BLaER1 (cell line): ENCODE data around the gene PTPN1.
"Not testable (repeated sequence)": the region's sequence is repeated elsewhere in the genome, so short reads cannot be mapped to it uniquely, and the experiment has no call there.

ENCODE experiments used
- H3K27ac ChIP-seq: shearing (Covaris generic); formaldehyde crosslinking; 2 replicates; pipeline ENCODE4 v1.8.1; 2022
- H3K27me3 ChIP-seq: shearing (Covaris generic); formaldehyde crosslinking; 2 replicates; pipeline ENCODE4 v1.8.1; 2022
- H3K36me3 ChIP-seq: shearing (Covaris generic); formaldehyde crosslinking; 2 replicates; pipeline ENCODE4 v1.8.1; 2022
- H3K4me1 ChIP-seq: shearing (Covaris generic); formaldehyde crosslinking; 2 replicates; pipeline ENCODE4 v1.8.1; 2022
- H3K4me2 ChIP-seq: shearing (Covaris generic); formaldehyde crosslinking; 2 replicates; pipeline ENCODE4 v1.8.1; 2022
- H3K4me3 ChIP-seq: shearing (Covaris generic); formaldehyde crosslinking; 2 replicates; pipeline ENCODE4 v1.8.1; 2022
- H3K9ac ChIP-seq: shearing (Covaris generic); formaldehyde crosslinking; 2 replicates; pipeline ENCODE4 v1.8.1; 2022
- H3K9me3 ChIP-seq: shearing (Covaris generic); formaldehyde crosslinking; 2 replicates; pipeline ENCODE4 v1.8.1; 2022
- H4K20me1 ChIP-seq: shearing (Covaris generic); formaldehyde crosslinking; 2 replicates; pipeline ENCODE4 v1.8.1; 2022
- Cebpa-rat ChIP-seq: shearing (Covaris generic); IDR thresholded peaks from 2 replicates; pipeline ENCODE4 v1.8.1; 2022

PTPN1 gene

DNA sequence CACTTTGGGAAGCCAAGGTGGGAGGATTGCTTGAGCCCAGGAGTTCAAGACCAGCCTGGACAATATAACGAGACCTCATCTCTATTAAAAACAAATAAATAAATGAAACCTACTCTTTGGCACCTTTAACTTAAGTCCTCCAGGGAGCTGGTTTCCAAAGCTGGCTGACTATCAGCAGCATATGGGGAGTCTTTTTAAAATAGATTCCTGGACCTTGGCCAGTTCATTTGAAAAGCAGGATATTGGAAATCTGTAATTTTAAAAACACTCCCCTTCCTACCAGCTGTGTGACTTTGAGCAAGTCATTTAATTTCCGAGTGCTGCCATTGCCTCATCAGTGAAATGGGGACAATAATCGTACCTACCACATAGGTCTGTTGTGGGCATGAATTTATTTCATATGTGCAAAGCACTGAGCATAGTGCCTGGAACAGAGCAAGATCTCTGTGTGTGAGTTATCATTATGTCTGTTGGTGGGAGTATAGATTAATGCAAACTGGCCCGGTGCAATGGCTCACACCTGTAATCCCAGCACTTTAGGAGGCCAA, 40.9 kb upstream of the PTPN1 start:
- Histone ChIP-seq H3K27me3 (no peaks in the 10 kb centered on the region), H3K4me2 (no peak overlapping the region), H3K9me3 (no peaks in the 10 kb centered on the region), H3K4me1 (peaks cover 19% of the 10 kb centered on the region), H3K9ac (no peak overlapping the region), H3K27ac (no peak overlapping the region), H3K36me3 (no peaks in the 10 kb centered on the region), H4K20me1 (no peaks in the 10 kb centered on the region), H3K4me3 (no peak overlapping the region)
- TF ChIP-seq Cebpa-rat: no peak

DNA sequence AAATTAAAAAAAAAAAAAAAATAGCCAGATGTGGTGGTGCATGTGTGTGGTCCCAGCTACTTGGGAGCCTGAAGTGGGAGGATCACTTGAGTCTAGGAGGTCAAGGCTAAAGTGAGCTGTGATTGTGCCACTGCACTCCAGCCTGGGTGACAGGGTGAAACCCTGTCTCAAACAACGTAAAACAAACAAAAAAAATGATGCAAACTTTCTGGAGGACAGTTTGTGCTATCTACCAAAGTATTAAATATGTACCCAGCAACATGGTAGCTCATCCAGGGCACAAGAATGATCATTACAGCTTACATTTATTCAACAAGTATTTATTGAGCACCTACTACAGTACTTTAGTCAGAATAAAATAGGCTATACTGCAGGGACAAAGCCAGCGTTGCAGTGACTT, 40.4 kb upstream of the PTPN1 start:
- no peak for TF ChIP-seq Cebpa-rat
- Histone ChIP-seq H3K27me3 (no peaks in the 10 kb centered on the region), H3K9me3 (no peaks in the 10 kb centered on the region), H3K36me3 (no peaks in the 10 kb centered on the region), H3K9ac (no peak overlapping the region), H3K4me2 (no peak overlapping the region), H3K4me3 (no peak overlapping the region), H4K20me1 (no peaks in the 10 kb centered on the region), H3K4me1 (peaks cover 14% of the 10 kb centered on the region), H3K27ac (no peak overlapping the region)

DNA sequence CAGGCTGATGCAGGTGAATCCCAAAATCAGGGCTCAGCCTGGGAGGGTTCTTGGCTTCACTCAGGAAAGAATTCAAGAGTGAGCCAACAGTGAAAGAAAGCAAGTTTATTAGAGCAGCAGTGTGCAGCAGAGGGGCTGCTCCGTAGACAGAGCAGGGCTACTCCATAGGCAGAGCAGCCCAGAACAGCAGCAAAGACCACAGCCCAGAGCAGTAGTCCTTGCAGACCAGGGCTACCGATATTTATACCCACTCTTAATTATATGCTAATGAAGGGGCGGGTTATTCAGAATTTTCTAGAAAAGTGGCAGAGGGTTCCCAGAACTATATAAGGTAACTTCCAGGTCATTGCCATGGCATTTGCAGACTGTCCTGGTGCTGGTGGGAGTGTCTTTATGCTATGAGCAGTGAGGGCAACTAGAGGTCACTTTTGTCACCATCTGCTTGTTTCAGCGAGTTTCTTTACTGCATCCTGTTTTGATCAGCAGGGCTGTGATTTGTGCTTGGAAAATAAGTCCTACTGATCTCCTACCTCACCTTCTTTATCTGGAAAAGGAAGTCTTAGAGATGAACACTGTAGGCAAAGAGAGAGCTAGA, 39.8 kb upstream of the PTPN1 start:
- Histone ChIP-seq H4K20me1 (no peaks in the 10 kb centered on the region), H3K27me3 (no peaks in the 10 kb centered on the region), H3K9ac (no peak overlapping the region), H3K4me1 (peaks cover 8% of the 10 kb centered on the region; the same call in 1 of the 2 replicates), H3K9me3 (no peaks in the 10 kb centered on the region), H3K4me3 (no peak overlapping the region), H3K36me3 (no peaks in the 10 kb centered on the region), H3K4me2 (no peak overlapping the region), H3K27ac (no peak overlapping the region)
- no peak for TF ChIP-seq Cebpa-rat

- H3K4me3 ChIP-seq: no peak overlapping the region
- no peak for TF ChIP-seq Cebpa-rat
- no peaks in the 10 kb centered on the region for H3K36me3 ChIP-seq
- H3K9ac ChIP-seq: no peak overlapping the region
- H3K27me3 ChIP-seq: no peaks in the 10 kb centered on the region
- H3K4me2 ChIP-seq: no peak overlapping the region
- 0 out of 2 replicates have a peak, but pooled peaks cover 7% of the 10 kb centered on the region for H3K4me1 ChIP-seq
- no peak overlapping the region for H3K27ac ChIP-seq
- H3K9me3 ChIP-seq: no peaks in the 10 kb centered on the region
- H4K20me1 ChIP-seq: no peaks in the 10 kb centered on the region
Measured at GRCh38 chr20:50471231-50471630, 39.0 kb upstream of the PTPN1 start.

DNA sequence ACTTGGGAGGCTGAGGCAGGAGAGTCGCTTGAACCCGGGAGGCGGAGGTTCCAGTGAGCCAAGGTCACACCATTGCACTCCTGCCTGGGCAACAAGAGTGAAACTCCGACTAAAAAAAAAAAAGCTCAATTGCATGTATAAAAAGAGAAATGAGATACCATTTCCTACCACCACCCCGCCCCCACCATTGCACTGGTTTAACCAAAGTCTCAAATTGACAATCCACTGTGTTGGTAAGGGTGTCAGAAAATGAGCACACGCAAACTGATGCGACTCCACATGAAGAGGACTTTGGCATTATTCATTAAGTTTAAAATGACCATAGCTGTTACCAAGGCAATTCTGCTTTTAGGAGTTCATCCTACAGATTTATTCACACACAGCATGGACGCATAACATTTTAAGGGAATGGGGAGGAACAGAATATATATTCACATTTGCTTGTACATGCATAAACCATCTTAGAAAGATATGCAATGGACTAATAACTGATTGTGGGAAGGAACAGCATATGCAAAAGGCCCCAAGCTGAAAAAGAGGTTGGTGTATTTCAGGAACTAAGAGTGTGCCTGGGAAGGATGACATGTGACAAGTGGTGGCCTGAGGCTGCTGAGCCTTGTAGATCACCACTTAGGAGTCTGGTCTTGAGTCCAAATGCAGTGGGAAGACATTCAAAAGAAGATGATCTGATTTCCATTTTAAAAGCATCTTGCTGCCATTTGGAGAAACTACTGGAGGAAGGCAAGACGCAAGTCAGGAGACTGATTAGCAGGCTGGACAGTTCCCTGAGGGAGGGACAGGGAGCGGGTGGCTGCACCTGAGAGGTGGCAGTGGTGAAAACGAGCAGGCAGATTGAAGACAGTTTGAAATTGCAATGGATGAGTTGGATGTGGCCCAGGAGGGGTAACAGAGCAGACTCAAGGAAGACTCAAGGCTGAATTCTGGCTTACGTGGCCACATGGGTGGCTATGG, 37.2 kb upstream of the PTPN1 start:
- no peaks in the 10 kb centered on the region for H3K9me3 ChIP-seq
- no peak overlapping the region for H3K9ac ChIP-seq
- H3K4me2 ChIP-seq: 0 out of 2 replicates have a peak overlapping the region, but pooled peaks have one; percentile 18
- H3K4me1 ChIP-seq: peaks cover 9% of the 10 kb centered on the region
- no peak overlapping the region for H3K27ac ChIP-seq
- TF ChIP-seq Cebpa-rat: no peak
- H4K20me1 ChIP-seq: no peaks in the 10 kb centered on the region
- H3K36me3 ChIP-seq: no peaks in the 10 kb centered on the region
- H3K27me3 ChIP-seq: no peaks in the 10 kb centered on the region
- H3K4me3 ChIP-seq: no peak overlapping the region

- H3K9me3 ChIP-seq, H4K20me1 ChIP-seq, H3K27me3 ChIP-seq, H3K4me3 ChIP-seq, H3K9ac ChIP-seq, H3K36me3 ChIP-seq, H3K4me2 ChIP-seq, H3K27ac ChIP-seq: not testable (repeated sequence)
- H3K4me1 ChIP-seq: peaks cover 17% of the 10 kb centered on the region
- TF ChIP-seq Cebpa-rat: peak; percentile 76
Measured at GRCh38 chr20:50474356-50474755, 35.8 kb upstream of the PTPN1 start.

- H3K9me3 ChIP-seq: no peaks in the 10 kb centered on the region
- H3K4me3 ChIP-seq: no peak overlapping the region
- no peaks in the 10 kb centered on the region for H4K20me1 ChIP-seq
- H3K36me3 ChIP-seq: no peaks in the 10 kb centered on the region
- H3K9ac ChIP-seq: no peak overlapping the region
- no peak overlapping the region for H3K4me2 ChIP-seq
- TF ChIP-seq Cebpa-rat: no peak
- H3K27ac ChIP-seq: no peak overlapping the region
- H3K4me1 ChIP-seq: peaks cover 17% of the 10 kb centered on the region
- H3K27me3 ChIP-seq: no peaks in the 10 kb centered on the region
Measured at GRCh38 chr20:50475681-50476292, 34.4 kb upstream of the PTPN1 start.

GRCh38 chr20:50477239-50477872, 32.8 kb upstream of the PTPN1 start:
- Histone ChIP-seq H3K4me1 (peaks cover 17% of the 10 kb centered on the region), H4K20me1 (no peaks in the 10 kb centered on the region), H3K4me3 (no peak overlapping the region), H3K27me3 (no peaks in the 10 kb centered on the region), H3K27ac (no peak overlapping the region), H3K36me3 (no peaks in the 10 kb centered on the region), H3K4me2 (no peak overlapping the region), H3K9ac (no peak overlapping the region), H3K9me3 (no peaks in the 10 kb centered on the region)
- TF ChIP-seq Cebpa-rat: no peak

GRCh38 chr20:50478162-50478990, 31.8 kb upstream of the PTPN1 start:
- Histone ChIP-seq H3K4me1 (peaks cover 24% of the 10 kb centered on the region), H3K27ac (no peak overlapping the region), H3K4me2 (peak overlapping the region; percentile 33; the same call in 1 of the 2 replicates), H3K9me3 (no peaks in the 10 kb centered on the region), H3K36me3 (no peaks in the 10 kb centered on the region), H3K27me3 (no peaks in the 10 kb centered on the region), H3K4me3 (no peak overlapping the region), H4K20me1 (no peaks in the 10 kb centered on the region), H3K9ac (no peak overlapping the region)
- no peak for TF ChIP-seq Cebpa-rat
